HEK293T (cell line): ENCODE measurements around the gene PRMT7.

Experiments
- ARNT ChIP-seq: fragments of 450-650 bp; IDR thresholded peaks from 2 replicates; pipeline ENCODE4 v1.6.1; 2017; ENCODE audit warnings: mild to moderate bottlenecking
- BHLHE40 ChIP-seq: fragments of 450-650 bp; IDR thresholded peaks from 2 replicates; pipeline ENCODE4 v1.6.1; 2016; ENCODE audit warnings: mild to moderate bottlenecking, moderate library complexity, borderline replicate concordance
- ELF4 ChIP-seq: fragments of 450-650 bp; IDR thresholded peaks from 2 replicates; pipeline ENCODE4 v1.6.1; 2017; ENCODE audit warnings: antibody characterized with exemption
- FOXK2 ChIP-seq: fragments of 450-650 bp; IDR thresholded peaks from 2 replicates; pipeline ENCODE4 v1.6.1; 2016; ENCODE audit warnings: mild to moderate bottlenecking
- FOXM1 ChIP-seq: fragments of 450-650 bp; IDR thresholded peaks from 2 replicates; pipeline ENCODE4 v1.6.1; 2017; ENCODE audit warnings: mild to moderate bottlenecking, borderline replicate concordance
- L3MBTL2 ChIP-seq: fragments of 450-650 bp; conservative IDR thresholded peaks from 2 replicates; pipeline ENCODE4 v1.6.1; 2016; ENCODE audit warnings: mild to moderate bottlenecking
- NFRKB ChIP-seq: fragments of 450-650 bp; IDR thresholded peaks from 2 replicates; pipeline ENCODE4 v1.6.1; 2016; ENCODE audit warnings: mild to moderate bottlenecking, moderate library complexity
- SP1 ChIP-seq: fragments of 450-650 bp; IDR thresholded peaks from 2 replicates; pipeline ENCODE4 v1.6.1; 2017
- SUZ12 ChIP-seq: fragments of 450-650 bp; IDR thresholded peaks from 2 replicates; pipeline ENCODE4 v1.6.1; 2016; ENCODE audit warnings: mild to moderate bottlenecking
- TARDBP ChIP-seq: fragments of 450-650 bp; IDR thresholded peaks from 2 replicates; pipeline ENCODE4 v1.6.1; 2016
- TF ChIP-seq, protein P1 (sequence below): fragments of 450-650 bp; IDR thresholded peaks from 2 replicates; pipeline ENCODE4 v1.6.1; 2016

DNA sequence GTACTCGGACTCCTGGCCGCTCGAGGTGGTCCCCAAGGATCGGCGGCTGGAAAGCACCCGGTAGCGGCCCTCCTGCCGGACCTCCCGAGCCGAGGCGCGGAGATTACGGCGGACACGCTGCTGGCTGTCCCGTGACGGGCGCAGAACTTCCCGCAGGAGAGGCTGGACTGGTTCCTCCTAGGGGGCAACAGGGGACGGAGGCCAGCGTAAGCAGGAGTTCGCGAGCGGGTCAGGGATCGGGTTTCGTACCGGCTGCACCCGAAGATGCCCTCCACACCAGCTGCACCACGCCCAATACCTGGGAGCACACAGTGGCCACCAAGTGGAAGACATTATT is 414 bp upstream of the PRMT7 start:
- no peak for TF ChIP-seq SUZ12
- no peak for TF ChIP-seq ELF4
- TF ChIP-seq, protein P1, sequence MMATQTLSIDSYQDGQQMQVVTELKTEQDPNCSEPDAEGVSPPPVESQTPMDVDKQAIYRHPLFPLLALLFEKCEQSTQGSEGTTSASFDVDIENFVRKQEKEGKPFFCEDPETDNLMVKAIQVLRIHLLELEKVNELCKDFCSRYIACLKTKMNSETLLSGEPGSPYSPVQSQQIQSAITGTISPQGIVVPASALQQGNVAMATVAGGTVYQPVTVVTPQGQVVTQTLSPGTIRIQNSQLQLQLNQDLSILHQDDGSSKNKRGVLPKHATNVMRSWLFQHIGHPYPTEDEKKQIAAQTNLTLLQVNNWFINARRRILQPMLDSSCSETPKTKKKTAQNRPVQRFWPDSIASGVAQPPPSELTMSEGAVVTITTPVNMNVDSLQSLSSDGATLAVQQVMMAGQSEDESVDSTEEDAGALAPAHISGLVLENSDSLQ, result no peak
- no peak for TF ChIP-seq ARNT
- TF ChIP-seq FOXM1, result no peak
- TF ChIP-seq BHLHE40, result no peak
- TF ChIP-seq SP1, result no peak
- no peak for TF ChIP-seq TARDBP
- no peak for TF ChIP-seq L3MBTL2
- TF ChIP-seq NFRKB, result no peak
- TF ChIP-seq FOXK2, result no peak
